Stimulated activated CD8-positive, alpha-beta memory T cell treated with anti-CD3 and anti-CD28 coated beads, Interleukin-4, amount 100 ng/mL, for 4 hours (primary cell): Measurements from ENCODE around the gene DEF6.
A peak's percentile ranks its signal among the peaks of the same experiment; 100 is the strongest.

Source experiments
- DNase-seq, 2 donors: peaks; one replicate each; pipeline ENCODE4 v3.0.0-alpha.2; 2020; ENCODE audit warnings: low read depth in 2 of 2, low spot score in 1 of 2

DEF6 gene

DNA sequence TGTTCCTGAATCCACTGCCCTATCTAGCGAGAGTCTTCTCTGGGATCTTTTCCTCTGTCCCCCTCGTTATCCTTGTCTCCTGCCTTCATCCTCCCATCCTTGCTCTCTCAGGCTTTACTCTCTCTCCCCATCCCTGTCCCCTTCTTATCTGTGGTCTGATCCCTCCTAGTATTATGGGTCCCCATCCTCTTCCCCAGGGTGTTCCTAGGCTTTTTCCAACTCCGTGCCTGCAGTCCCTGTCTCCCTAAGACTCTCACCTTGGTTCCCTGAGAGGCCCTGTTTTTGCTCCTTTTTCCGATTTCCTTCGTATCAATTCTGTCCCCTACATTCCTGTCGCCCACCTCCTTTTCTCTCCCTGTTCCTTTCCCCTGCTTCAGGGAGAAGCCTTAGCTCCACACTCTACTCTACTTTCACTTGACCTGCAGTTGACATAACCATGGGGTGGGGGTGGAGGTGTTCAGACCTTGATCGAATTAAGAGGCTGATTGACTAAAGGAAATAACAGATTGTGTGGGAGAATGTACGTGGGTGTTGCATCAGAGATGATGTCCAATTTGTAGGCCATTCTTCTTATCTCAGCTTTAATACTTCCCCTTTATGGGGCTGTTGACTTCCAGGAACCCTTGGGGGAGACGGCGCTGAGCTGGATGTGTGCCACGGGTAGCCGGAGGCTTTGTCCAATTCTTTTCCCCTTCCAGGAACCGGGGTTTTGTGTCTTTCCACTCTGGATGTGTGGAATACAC lies 45.6 kb downstream of the DEF6 start:
- DNase-seq = no peak

DNA sequence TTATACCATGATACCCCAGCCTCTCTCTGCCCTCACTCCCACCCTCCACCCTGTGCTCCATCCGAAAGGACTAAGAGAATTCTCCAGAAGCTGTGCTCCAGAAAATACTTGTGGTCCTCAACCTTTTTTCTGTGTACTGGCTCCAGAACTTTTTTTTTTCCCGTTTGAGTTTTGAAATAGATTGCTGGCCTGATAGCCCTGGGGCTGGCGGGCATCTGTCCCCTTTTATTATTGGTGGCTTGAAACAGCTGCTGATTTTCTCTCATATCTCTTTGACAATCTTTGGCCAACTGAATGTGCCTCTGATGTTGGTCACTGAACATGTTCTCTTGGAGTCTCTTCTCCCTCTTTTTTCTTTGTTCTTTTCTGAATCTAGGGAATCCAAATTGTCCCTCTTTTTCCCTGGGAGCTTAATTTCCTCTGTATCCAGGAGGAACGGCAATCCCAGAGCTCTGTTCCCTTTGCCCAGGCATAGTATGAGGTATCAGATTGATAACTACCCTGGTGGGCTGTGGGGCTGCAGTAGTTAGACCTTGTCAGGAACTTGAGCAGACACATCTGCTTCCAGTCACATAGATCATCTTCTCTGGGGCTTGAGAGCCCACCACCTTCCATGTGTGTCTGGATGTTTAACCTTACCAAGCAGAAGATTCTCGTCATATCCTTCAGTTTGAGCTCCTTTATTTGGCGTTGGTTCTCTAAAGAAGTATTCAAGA lies 46.4 kb downstream of the DEF6 start:
- no peak for DNase-seq

DNA sequence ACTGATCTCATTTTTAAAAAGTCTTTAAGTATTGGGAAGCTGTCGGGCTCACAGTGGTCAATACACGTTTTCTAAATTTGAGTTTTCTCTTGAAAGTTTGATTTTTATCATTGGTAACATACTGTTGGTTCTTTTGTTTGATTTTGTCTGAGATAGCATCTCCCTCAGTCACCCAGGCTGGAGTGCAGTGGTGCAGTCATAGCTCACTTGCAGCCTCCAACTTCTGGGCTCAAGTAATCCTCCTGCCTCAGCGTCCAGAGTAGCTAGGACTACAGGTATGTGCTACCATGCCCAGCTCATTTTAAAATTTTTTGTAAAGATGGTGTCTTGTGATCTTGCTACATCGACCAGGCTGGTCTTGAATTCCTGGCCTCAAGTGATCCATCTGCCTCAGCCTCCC lies 53.8 kb downstream of the DEF6 start:
- no peak for DNase-seq

DNA sequence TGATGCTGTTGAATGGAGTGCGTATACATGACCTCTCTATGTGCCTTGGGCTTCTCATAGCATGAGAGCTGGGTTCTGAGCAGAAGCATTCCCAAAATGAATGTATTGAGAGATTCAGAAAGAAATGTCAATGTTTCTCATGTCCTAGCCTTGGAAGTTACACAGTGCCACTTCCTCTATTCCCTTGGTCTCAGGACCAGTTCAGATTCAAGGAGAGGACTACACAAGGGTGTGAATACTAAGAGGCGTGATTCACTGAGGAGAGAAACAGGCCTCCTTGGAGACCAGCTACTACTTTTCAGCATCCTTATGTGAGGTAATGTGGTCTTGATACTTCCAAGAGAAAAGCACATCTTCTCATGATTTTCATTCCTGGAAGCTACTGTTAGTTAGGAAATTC lies 55.1 kb downstream of the DEF6 start:
- no peak for DNase-seq

DNA sequence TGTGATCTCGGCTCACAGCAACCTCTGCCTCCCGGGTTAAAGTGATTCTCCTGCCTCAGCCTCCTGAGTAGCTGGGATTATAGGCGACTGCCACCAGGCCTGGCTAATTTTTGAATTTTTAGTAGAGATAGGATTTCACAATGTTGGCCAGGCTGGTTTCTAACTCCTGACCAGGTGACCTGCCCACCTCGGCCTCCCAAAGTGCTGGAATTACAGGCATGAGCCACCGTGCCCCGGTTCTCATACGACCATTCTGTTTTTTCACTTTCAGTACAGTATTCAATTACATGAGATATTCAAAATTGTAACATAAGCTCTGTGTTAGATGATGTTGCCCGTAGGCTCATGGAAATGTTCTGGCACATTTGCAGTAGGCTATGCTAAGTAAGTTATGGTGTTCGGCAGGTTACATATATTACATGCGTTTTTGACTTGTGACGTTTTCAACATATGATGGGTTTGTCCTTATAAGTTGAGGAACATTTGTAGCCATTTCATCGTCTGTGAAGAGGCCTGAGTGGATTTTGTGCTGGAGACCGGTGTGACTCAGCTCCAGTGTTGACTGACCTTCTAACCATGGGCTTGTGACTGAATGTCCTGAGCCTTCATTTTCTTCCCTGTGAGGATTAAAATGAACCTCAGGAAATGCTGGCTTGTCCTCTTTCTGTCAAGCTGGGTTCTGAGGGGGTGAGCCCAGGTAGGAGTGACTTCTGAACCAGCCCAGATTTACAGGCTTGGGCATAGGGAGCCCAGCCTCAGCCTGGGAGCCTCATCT lies 56.9 kb downstream of the DEF6 start:
- DNase-seq = no peak

DNA sequence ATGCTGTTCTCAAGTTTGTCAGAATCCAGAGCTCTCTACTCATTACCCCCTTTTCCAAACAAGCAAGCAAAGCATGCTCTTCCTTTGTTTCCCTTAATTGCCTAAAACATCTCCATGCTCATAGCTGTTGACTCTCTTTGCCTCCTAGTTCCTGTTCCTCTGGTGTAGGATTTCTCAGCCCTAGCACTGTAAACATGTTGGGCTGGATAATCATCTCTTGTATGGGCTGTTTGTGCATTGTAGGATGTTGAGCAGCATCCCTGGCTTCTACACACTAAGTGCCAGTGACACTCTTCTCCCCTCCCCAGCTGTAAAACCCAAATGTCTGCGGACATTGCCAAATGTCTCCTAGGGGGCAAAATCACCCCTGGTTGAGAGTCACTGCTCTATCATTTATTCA lies 58.8 kb downstream of the DEF6 start:
- DNase-seq = no peak

DNA sequence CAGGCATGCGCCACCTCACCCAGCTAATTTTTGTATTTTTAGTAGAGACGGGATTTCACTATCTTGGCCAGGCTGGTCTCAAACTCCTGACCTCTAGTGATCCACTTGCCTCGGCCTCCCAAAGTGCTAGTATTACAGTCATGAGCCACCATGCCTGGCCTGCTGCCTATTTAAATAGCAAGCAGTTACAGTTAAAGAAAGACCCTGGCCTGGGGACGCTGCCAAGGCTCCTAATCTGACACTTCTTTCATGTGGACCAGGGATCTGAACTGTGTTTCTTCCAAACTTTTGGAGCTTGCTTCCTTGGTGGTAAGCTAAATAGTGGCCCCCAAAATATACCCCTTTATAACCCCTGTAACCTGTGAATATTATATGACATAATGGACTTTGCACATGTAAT lies 60.1 kb downstream of the DEF6 start:
- no peak for DNase-seq

DNA sequence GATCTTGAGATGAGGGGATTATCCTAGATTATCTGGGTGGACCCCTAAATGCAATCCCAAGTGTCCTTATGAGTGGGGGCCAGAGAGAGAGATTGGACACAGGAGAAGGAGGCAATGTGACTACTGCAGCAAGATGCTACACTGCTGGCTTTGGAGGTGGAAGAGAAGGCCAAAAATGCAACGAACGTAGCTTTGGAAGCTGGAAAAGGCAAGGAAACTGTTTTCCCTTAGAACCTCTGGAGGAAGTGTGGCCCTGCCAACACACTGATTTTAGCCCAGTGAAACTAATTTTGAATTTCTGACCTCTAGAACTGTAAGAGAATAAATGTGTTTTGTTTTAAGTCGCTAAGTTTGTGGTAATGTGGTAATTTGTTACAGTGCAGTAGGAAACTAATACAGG lies 60.5 kb downstream of the DEF6 start:
- DNase-seq = no peak

DNA sequence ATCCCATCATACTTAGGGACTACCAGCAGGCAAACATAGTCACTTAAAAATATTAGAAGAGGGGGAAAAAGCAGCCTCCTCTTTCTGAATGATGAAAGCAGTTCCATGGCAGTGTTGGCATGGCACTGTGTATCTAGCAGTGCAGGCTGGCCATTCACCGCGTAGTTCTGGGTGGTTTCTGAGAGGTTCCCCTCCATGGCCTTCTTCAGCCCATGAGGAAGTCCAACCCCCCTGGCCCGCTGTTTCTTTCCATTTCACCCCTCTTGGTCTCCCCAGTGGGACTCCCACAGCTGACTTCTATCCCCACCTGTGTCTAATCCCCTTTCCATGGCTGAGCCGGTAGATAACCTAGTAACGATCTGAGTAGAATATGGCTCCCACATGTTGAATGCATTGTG lies 61.7 kb downstream of the DEF6 start:
- DNase-seq = no peak

DNA sequence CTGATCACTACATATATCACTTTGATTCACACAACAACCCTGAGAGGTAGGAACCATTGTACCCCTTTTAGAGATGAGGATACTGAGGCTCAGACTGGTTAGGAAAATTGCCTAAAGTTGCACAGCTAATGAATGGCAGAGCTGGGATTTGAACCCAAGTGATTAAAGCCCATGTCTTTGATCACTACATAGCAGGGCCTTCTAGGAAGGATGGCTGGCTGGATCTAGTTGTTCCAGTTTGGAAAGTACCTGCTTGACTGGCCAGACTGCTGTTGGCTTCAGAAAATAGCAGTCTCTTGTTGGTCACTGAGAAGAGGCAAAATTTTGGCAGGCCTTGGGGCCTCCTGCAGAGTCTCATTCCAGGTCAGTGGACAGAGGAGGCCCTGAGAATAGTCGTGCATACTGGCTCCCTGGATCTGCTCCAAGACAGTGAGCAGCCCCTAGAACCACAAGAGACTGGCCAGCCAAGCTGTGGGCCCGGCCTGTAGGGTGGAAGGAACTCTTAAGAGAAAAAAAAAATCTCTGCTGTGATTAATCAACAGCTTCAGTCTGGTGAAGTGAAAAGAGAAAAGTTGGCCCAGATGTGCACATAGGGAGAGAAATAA lies 62.2 kb downstream of the DEF6 start:
- DNase-seq = no peak

DNA sequence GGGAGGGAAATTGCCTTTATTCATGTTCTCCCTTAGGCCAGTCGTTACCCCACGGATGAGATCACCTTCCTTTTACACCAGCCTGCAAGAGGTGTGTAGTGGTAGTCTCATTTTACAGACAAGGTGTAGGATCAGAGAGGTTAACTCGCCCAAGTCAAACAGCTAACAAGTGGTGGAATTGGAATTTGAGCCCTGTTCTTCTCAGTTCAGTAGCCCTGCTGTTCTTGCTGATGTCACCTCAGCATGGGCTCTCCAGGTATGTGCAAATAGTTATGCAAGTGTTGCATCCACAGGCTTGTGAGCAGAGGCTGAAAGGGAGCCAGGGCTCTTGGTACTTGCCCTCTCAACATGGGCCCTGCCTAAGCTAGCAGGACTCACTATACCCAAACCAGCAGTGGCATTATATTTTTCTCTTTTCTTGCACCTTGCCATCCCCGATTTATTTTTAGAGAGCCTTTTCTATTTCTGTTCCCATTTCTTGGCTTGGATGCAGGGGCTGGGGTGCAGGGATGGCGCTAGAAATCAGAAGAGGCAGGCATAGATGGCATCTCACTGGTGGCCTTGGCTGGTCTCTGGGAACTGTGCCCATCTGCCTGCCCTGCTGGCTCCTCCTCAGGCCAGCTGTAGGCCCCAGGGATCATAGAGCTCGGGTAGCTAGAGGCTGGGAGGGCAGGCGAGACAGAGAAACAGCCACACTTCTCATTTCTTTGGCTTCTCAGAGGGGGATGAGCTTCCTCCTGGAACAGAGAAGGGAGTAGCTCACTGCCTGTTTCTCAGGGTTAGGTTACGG lies 62.9 kb downstream of the DEF6 start:
- no peak for DNase-seq

DNA sequence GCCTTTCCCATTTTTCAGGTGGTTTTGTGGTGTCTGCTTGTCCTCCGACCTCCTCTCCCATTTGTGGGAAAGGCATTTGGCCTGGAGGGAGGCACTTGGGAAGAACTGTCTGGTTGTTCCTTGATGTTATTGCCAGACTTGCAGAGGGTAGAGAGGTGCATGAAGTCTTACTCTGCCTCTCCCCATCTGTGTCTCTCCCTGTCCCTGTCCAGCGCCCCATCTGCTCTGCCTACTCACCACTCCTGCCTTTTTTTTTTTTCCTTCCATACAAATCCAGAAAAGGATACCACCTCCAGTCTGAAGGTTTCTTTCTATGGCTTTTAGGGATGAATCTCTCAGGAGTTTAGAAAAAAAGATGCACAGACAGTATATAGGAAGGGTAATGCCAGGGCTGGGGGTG lies 64.6 kb downstream of the DEF6 start:
- no peak for DNase-seq

DNA sequence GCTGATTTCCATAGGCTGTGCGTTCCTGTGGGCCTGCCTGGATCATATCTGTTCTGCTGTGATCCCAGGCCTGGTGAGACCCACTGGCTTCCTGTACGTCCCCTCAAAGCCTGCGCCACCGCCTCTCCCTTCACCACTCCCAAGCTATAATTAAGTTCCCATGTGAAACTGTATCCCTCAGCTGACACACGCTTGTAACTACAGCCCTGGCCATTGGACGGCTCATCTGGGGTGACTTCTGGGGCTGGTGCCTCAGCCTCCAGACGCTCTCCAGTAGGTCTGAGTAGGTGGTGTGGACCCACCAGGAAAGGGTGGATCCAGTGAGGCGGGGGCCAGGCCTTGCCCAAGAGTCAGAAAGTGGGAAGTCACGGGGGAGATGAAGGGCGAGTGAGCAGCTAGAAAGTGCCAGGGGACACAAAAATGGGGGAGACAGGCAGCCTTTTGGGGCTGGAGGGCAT lies 65.7 kb downstream of the DEF6 start:
- no peak for DNase-seq

DNA sequence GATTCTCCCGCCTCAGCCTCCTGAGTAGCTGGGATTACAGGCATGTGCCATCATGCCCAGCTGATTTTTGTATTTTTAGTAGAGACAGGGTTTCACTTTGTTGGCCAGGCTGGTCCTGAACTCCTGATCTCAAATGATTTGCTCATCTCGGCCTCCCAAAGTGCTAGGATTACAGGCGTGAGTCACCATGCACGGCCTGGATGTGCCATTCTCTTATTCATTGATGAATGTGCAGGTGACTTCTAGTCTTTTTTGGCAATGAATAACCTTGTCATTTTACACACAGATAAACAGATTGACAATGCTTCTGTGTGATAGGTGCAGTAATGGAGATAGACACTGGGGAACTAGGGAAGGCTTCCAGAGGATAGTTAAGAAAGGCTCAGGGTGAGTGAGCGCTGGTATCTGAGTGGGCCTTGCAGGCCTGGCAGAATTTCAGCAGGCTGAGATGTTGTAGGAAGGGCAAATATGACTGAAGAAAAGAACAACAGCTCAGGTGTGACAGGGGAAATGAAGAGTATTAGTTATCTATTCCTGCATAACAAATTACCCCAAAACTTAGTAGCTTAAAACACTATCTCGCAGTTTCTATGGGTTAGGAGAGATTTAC lies 68.1 kb downstream of the DEF6 start:
- DNase-seq = no peak

DNA sequence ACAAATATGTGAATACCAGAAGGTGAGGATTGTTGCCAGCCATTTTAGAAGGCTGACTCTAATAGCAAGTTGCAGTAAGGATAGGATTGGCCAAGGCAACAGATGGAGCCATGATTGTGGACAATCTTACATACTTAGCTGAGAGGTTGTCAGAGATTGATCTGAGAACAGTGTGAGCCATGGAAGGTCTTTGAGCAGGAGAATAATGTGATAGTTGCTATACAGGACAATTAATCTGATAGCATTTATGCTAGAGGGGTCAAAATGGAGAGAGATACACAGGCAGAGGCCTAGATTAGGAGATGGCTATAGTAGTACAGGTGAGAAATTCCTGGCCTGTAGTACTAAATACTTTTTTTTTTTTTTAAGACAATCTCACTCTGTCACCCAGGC lies 68.6 kb downstream of the DEF6 start:
- no peak for DNase-seq

DNA sequence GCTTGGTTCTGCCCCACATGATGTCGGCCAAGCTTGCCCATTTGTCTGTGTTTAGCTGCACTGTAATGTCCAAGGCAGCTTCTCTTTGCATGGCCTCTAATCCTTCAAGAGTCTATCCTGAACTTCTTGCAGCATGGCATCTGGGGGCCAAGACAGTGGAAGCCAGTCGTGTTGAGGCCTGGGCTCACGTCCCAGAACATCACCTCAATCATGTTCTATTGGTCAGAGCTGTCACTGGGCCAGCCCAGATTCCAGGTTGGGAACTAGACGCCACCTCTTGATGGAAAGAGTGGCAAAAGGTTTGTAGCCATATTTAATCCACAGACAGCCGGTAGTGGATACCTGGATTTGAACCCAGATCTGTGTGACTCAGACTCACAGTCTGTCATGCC lies 70.0 kb downstream of the DEF6 start:
- no peak for DNase-seq

DNA sequence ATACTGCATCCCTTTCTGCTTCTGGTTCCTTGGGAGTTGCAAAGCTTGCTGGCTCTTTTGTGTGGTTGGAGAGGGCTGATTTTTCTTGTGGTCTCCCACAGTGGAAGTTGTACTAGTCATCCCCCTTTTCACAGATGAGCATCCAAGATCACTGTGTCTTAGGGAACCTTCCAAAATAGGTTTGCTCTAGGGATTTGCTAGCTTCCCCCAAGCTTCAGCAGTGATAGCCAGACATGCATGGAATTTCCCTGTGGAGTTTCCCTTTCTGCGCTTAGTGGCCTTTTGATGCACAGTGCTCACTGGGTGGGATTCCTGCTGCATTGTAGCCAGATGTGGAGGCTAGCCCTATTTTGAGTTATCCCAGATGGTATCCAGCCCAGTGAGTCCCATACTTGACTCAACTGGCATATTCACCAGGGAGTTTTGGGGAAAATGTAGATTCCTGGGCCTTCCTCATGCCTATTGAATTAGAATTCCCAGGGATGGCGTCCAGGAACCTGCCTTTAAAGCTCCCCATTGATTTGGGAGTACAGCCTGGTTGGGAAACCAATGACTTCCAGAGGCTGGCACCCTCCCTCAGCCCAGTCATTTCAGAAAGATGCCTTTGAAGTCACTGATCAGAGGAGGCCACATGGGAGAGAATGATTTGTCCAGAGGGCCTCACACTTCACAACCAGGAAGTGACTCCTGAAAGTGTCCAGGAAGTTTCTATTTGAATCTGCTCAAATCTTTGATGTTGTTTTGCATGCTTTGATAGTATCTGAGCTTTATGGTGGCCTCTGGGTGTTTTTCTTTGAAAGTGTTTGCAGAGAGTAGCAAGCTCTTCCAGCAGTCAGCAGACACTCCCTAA lies 70.6 kb downstream of the DEF6 start:
- DNase-seq = no peak

DNA sequence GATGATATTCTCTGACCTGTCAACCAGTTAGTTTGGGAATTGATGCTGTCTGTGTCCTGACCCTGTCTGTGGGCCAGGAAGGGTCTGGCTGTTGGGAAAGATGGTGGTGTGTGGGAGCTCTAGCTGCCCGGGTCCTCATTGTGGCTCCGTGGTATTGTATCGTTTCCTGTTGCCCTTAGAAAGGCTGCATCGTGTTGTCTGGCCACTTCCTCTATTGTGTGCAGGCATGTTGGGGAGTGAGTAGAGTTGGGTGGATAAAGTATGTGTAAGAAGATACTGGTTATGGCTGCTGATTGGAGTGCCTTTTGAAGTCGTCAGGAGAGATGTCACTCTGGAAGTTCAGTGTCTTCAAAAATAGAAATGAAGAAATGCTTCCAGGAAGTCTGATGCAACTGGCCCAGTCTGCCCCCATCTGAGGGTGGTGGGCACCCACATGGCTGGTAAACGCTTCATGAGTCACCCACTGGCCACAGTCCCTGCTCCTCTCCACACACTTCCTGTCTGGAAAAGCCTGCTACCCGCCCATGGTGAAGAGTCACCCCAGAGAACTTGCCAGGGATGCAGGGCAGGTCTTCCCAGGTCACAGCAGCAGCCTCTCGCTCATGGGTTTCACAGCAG lies 72.6 kb downstream of the DEF6 start:
- DNase-seq = peak in 1 of 2 donors; percentile 29
